Forelimb muscle (tissue), 1 donor: ENCODE data around the gene KCNJ15. TPM values are rescaled to one million over a fixed set of nuclear protein-coding genes. Genes with fewer than 3 reads are reported as not detected.

Experiments
- DNase-seq: peaks from one replicate; pipeline ENCODE4 v3.0.0-alpha.2; 2013; ENCODE audit warnings: low read depth
- polyA plus RNA-seq: library from polyadenylated mRNA; unstranded; fragments of 120-200 nt; gene quantifications from one replicate; pipeline ENCODE4 v1.2.1, GENCODE V29; 2013; ENCODE audit not compliant: insufficient read length

KCNJ15 gene
- polyA plus RNA-seq, 1 donor = 0.16 TPM

DNA sequence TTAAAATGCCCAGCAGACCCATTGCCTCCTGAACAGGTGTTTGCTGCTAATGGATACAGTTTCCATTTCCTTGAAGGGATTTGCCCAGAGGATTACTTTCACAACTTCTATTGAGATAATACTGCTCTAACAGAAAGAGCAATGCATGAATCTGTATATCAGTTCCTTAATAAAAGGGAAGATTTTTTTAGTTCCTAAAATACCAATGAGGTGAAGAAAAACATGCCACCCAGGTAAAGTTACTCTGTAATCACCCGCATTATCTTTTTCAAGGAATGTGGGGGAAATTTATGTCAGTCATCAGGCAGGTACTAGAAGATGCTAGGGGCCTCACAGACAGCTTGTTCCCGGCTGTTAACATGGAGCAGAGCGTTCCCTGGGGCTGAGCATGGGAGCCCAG is 41.1 kb downstream of the KCNJ15 start:
- DNase-seq = no peak

DNA sequence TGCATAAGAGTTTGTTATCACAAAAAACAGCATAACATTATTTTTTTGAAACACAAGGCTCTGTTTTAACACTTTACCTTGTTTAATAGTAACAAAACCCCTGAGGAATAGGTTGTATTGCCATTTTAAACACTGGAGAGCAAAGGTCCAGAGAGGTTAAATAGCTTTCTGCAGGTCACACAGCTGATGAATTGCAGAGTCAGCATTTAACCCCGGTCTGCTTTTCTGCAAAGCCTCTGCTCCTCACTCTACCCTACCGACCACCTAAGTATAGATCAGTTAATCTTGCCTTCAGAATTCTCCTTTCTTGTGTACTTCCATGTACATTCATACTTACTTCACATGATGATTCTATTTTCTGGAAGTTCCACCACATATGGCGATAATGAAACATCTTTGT is 42.0 kb downstream of the KCNJ15 start:
- DNase-seq = no peak

DNA sequence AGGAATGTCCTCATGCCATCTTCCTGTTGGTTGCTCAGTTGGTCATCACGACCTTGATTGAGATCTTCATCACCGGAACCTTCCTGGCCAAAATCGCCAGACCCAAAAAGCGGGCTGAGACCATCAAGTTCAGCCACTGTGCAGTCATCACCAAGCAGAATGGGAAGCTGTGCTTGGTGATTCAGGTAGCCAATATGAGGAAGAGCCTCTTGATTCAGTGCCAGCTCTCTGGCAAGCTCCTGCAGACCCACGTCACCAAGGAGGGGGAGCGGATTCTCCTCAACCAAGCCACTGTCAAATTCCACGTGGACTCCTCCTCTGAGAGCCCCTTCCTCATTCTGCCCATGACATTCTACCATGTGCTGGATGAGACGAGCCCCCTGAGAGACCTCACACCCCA is 42.9 kb downstream of the KCNJ15 start:
- DNase-seq = no peak

DNA sequence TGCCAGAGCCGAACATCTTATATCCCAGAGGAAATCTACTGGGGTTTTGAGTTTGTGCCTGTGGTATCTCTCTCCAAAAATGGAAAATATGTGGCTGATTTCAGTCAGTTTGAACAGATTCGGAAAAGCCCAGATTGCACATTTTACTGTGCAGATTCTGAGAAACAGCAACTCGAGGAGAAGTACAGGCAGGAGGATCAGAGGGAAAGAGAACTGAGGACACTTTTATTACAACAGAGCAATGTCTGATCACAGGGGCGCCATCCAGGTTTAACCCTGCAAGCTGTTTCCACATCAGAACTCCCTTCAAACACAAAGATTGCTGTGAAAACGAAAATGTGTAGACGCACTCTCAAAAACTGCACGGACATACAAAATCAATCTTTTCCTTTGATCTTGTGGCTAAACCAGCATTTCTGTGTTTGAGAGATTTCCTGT is 43.4 kb downstream of the KCNJ15 start:
- no peak for DNase-seq

DNA sequence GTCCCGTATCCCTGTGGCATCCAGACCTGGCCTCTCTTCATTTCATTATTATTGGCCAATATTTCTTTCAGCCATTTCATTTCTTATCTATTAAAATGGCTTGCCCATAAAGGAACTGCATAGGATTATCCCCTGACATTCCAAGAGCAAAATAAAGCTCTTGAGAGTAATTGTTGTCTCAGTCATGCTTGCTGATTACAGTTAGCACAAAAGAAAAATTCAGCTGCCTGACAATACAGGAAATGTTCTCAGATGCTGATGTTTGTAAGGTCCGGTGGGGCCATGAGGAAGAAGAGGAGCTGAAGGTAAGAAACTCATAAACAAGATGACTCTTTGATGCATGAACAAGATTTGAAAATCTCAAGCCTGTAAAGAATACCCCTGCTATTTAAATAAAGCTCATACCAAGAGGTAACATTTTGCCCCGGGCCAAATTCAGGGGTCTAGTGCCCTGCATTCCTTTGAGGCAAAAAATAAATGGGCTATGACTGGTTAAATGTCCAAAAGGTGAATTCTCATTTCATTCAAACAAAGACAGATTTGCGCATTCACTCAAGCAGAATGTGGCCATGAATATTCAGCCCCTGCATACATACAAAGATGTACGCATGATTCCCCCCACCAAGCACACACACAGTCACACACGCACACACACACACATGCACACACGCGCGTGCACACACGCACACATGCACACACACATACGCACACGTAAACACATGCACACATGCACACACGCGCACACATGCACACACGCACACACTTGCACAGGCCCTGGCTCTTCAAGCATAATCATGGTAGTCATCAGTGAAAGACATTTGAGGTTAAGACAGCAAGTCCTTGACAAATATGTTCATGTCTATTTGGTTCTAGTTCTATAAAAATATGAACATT is 44.8 kb downstream of the KCNJ15 start:
- no peak for DNase-seq

DNA sequence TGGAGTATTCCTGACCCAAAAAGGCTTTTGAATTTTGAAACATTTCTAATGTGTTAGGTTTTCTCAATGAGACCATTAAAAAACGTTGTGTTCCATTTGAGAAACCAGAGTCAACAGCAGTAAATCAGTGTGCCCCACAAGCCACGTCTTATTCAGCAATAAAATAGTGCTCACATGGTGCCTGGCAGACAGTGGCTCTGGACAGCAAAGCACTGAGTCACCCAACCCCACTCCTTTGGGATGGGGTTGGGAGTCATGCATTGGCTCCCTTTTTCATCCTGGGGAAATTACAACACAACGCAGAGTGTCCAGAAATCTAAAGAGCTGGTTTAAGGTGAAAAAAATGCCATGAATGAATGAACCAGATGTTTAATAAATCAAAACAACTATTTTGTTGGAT is 46.5 kb downstream of the KCNJ15 start:
- DNase-seq = no peak

DNA sequence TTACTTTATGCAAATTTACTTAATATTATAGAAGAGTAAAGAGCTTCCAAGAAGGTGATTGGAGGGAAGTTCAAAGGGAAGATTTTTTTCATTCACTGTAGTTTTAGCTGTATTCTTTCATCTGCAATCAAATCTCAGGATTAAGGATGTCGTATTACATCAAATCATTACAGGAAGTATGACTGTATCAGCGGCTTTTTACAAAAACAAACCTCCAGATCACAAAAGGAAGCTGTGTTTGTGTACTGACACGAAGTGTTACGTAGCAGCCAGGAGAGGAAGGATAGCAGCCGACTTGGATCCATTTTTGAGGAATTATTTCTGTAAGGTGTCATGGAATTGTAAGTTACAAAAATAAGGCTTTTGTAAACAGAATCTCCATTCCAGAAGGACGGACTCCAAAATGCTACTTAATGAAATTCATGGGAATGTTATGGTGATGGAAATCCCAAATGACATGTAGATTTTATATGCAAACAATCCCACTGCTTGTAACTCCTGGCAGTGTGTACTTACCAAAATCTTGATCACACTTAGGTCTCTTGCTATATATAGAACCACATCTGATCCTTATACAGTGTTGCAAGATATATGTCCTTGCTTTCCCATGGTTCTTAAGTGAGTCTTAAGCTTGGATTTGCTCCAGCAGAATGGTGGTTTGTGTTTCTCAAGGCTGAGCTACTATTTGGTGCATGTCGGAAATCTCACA is 49.8 kb downstream of the KCNJ15 start:
- DNase-seq = no peak

DNA sequence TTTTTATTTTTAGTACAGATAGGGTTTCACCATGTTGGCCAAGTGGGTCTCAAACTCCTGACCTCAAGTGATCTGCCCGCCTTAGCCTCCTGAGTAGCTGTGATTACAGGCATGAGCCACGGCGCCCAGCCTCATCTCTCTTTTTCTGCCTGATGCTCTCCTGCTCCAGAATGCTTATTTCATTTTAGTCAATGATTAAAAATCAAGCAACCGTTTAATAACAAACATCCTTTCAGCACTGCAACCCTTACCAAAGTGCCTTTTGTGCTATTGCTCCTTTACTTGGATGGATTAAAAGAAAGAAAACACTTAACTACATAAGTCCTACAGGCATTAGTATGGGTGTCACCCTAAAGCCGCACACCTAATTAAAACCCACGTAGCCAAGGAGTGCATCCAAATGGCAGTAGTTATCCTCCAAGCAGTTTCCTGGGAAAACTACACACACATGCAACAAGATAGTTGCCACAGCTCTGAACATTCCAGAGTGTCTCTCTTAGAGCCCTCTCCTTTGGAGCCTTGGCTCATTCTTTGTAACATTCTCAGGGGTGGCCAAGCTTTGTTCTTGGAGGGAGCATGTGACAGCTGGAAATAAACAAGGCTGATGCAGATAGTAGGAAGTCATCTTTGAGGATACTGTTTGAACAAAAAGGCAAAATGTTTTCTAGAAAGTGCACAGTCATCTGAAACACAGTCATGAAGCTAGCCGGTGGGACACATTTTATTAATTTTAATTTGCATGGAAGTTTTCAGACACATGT is 51.2 kb downstream of the KCNJ15 start:
- no peak for DNase-seq

DNA sequence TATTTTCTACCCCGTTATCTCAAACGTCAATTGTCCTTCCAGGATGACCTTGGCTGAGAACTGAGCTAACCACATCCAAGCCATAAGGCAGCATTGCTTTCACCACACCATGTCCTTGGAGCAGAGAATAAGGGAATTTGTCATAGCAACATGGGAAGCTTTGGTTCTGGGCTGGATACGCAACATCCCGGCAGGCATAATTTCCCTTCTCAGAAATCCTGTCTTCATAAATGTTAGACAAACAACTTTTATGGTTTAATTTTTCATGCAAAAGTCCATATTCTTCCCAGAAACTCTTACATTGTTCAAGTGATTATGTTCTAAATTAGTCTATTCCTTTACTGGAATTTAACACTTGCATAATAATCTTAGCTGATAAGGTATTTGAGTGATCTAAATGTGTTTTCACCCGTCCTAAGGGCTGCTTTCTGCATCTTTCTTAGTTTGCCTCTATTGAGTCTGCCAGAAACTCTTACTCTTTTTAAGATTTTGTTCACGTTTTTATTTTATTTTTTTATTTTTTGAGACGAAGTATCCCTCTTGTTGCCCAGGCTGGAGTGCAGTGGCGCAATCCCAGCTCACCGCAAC is 51.8 kb downstream of the KCNJ15 start:
- no peak for DNase-seq

DNA sequence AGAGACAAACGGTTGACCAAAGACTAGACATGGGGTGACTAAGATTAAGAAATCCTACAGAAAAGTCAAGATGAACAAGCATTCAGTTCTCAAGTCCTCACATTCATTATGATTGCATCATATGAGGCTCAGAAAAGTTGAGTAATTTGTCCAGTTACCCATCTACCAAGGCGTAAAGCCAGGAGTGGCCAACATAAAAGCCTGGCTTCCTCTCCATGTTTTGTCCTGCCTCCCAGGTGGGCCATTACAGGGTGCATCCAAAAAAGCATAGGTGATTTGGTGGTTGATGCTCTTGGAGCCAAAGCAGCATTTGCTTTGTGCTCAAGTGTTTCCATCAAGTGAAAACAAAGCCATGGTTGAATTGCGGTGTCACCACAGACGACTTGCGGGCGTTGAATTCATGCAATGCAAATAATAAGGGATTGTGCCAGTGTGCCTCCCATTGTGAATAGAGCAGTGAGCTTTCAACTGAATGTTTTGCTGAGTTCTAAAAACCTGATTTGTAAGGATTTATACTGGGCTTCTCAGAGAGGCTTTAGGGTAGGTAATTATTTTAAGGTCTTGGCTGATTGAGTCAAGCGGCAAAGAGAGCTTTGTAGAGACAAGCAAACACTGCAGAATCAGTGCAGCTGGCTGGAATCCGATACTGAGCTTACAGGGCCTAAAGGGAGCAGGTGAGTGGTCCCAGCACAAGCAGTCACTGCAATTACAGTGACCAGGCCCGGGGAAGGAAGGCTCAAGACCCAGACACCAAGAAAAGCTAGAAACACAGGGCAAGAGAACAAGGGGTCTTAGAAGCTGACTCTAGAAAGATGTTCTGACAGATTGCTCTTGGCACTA is 54.1 kb downstream of the KCNJ15 start:
- DNase-seq = no peak

DNA sequence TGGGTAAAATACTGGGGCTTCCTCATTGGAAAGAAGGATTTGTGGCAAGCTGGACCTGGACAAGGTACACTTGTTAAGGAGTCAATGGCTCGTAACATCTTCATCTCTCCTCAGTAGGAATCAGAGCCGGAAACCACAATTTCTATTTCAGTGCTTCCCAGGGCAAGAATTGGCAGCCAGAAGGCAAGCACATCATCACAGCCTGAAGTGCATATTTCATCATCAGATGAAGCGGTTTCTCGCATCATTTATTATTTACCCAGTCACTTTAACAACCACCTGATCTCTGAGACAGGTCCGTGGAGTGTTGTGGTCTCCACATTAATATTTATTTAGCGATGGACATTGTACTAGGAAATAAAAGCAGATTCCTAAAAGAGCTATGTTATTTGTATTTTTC is 55.0 kb downstream of the KCNJ15 start:
- DNase-seq = no peak

DNA sequence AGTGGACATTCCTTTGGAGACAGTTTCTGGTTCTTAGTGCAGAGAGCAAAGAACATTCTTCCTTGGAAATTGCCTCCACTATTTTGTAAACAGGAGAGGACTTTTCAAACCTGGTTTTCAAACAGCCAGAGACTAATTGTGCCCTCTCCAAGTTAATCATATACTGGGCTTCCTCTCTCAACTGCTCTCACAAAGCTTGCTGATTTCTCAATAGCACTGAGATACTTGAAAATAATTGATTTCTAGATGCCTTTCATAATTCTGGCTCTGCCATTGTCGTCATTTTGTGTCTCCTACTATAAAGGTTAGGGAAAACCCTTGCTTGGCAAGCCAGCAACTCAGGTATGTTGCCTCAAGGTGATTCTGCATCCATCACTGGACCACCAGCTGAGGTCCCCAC is 56.0 kb downstream of the KCNJ15 start:
- no peak for DNase-seq

DNA sequence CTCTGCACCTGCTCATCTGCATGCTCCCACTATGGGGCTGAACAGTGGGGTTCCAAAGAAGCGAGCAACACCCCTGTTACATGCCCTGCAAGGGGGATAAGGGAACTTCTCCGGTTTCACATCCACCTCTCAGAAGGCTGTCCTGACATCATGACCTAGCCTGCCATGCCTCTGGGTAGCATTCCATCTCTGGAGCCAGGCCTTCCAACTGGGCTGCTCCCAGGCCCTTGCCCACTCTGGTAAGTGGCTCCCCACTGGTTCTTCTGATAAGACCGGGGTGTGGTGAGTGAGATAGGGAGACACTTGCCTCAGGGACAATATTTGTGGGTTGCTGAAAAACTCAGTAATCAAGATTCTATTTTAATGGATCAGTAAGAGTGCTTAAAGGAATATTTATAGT is 57.8 kb downstream of the KCNJ15 start:
- no peak for DNase-seq

DNA sequence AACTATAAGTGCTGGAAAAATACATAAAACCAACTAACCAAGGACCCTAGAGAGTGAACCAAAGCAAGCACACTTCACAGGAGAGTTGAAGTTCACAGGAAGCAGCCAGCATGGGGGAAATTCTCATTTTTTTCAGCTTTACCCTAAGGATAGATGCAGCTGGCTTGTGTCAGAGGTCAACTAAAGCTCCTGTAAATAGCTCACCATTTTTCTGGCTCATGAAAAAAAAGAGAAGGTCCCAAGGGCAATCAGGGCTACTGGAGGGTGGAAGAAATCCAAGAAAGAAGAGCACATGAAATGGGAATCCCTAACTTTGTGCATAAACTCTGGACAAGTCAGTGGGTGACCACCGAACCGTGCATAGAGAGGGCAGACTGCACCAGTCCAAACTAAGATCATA is 58.3 kb downstream of the KCNJ15 start:
- DNase-seq = no peak

DNA sequence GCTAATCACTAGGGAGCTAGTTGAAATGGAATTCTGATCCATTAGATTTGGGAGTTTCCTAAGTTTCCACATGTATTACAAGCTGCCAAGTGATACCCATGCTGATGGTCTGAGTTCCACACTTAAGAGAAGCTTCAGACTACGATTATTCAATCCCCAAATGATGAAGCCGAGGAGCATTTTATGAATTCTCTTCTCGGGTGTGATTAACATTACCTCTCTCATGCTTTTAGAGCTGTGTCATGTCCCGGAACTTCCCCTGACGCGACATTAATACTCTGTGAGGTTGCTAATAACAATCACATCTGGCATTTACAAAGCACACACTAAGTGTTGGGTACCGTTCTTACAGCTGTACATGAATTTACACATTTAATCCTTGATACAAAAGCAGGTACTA is 63.0 kb downstream of the KCNJ15 start:
- DNase-seq = no peak

DNA sequence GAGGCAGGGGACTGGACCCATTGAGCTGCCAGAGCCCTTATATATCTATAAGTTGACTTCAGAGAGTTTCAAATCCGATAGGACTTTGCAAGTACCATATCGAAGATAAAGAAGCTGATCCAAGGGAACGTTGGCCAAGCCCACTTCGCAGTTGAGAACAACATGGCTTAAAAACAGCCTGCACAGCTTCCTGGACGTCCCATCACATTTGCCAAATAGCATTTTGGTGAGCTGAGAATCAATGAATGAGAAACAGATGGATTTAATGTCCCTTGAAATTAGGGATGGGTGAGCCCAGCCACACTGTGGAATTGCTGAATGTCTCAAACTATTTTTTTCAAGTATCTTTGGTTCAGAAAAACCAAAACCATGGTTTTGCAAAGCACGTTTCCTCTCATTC is 64.8 kb downstream of the KCNJ15 start:
- DNase-seq = no peak

DNA sequence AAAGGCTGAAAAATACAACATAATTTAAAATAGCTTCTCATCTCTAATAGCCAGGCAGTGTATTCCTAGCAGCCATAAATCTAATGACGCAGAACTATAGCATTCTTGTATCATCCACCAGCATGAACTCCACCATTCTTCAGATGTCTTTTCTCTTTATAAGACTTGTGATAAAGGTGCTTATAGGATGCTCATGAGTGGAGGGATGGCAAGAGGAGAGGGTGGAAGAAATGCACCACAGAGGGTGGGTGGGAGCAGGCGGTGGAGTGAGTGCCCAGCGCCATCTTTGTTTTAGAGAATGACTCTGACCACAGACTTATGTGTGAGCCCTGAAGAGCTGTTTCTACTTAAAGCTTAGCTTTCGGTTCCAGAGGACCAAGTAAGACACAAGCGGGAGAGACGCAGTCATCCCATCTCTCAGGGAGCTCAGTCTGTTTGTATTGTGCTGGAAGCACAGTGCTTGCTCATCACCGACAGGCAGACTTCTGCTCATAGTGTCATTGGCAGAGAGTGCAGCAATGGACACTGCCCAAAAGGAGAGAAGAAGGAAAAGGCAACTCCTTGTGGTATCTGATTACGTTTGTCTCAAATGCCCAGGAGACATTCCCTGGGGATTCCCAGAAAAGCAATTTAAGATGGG is 65.6 kb downstream of the KCNJ15 start:
- DNase-seq = no peak

DNA sequence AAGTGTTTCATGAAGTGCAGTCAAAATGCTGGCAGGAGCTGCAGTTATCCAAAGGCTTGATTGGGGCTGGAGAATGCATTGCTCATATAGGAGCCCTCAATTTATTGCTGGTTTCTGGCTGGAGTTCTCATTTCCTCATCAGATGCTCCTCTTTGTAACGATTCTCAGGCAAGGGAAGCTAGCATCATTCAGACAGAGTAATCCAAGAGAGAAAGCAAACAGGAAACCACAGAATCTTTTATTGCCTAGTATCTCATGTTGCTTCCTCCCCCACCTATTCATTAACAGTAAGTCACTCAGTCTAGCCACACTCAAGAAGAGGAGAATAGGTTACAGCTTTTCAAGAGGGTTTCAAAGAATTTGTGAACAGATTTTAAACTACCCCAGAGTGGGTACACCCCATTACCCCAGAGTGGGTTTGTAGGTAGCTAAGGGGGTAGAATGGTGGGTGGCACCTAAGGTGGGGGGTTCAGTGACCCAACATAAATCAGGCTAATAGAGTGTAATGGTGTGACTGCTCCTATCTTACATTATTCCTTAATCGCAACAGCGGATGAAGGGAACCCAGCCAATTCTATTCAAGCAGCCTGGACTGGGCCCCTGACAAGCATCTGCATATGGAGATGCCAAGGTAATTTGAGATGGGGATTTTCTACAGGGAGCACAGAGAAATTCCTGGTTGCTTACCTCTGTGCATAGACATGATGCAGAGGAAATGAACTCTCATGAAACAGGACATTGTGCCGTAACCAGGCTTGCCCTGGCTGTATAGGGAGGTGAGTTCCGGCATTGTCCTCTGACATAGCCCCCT is 67.1 kb downstream of the KCNJ15 start:
- no peak for DNase-seq

DNA sequence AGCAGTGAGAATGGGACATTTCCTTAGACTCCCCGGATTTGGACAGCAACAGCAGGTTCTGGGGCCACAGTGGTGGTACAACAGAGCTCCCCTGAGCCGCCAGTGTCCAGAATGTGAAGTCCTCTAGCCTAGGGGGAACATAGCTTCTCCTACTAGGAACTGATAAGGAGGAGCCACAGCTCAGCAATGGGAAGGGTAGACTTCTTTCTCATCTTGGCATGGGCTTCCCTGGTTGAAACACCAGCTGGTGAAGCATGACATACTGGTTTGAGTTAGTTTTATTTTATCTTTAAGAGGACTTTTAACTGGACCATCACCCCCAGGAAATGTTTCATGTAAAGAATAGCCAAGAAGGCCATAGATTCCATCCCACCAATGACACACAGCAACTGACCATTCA is 68.4 kb downstream of the KCNJ15 start:
- no peak for DNase-seq
